Spinal cord (tissue), 10 donors: Measurements from ENCODE around the gene SPECC1. TPM values are rescaled to one million over a fixed set of nuclear protein-coding genes. Genes with fewer than 3 reads are reported as not detected.

ENCODE experiments used
- DNase-seq, 6 donors: peaks; one replicate each; pipeline versions ENCODE4 v3.0.0 to v3.0.0-alpha.2; 2013 to 2015; ENCODE audit warnings: low spot score in 6 of 6, low read depth in 4 of 6
- H3K27ac ChIP-seq: one replicate; pipeline ENCODE4 v1.5.1; 2013; ENCODE audit warnings: low read depth, low read length, control low read depth
- H3K27me3 ChIP-seq: one replicate; pipeline ENCODE4 v1.6.1; 2013; ENCODE audit warnings: low read length; ENCODE audit not compliant: control insufficient read depth, insufficient read depth
- H3K36me3 ChIP-seq: one replicate; pipeline ENCODE4 v1.6.1; 2013; ENCODE audit warnings: low read length; ENCODE audit not compliant: control insufficient read depth, insufficient read depth
- H3K4me1 ChIP-seq: one replicate; pipeline ENCODE4 v1.6.1; 2013; ENCODE audit warnings: low read length; ENCODE audit not compliant: control insufficient read depth, insufficient read depth
- H3K4me3 ChIP-seq: one replicate; pipeline ENCODE4 v1.5.1; 2013; ENCODE audit warnings: low read depth, low read length, control low read depth
- H3K9me3 ChIP-seq: one replicate; pipeline ENCODE4 v1.6.1; 2013; ENCODE audit warnings: low read length; ENCODE audit not compliant: control insufficient read depth, insufficient read depth
- WGBS: methylation state at CpG from one replicate; pipeline ENCODE4 v1.1.5; 2013; ENCODE audit warnings: missing lambda C conversion rate; ENCODE audit not compliant: insufficient coverage; 5-methylcytosine and 5-hydroxymethylcytosine counted together
- polyA plus RNA-seq, 2 donors: library from polyadenylated mRNA; unstranded; fragments of 120-200 nt; gene quantifications; one replicate each; pipeline ENCODE4 v1.2.1, GENCODE V29; 2013; ENCODE audit not compliant: insufficient read length in 2 of 2
- total RNA-seq, 2 donors: library from RNA; depleted of rRNA in 1 of 2; stranded (reverse); fragments of 120-200 nt in 1 of 2; fragments of >200 nt in 1 of 2; gene quantifications; one replicate each; pipeline versions ENCODE4 v1.2.3 to v1.2.4, GENCODE V29; 2013 to 2014
- donor health status: healthy.

Gene SPECC1
- total and polyA plus RNA-seq, 4 donors, result 45.6 to 52.1 (median 49.9) TPM

DNA sequence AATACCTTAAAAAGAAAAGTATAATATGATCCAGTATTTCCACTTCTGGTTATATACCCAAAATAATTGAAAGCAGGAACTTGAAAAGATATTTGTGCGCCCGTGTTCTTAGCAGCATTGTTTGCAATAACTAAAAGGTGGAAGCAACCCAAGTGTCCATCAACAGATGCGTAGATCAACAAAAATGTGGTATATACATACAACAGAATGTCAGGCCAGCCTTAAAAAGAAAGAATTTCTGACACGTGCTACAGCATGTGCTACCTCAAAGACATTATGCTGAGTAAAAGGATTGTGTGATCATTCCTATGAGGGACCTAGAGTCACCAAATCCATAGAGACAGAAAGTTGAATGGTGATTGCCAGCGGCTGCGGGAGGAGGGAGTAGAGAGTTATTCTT, 133.1 kb downstream of the SPECC1 start:
- H3K27ac ChIP-seq, result no peak overlapping the region
- H3K9me3 ChIP-seq, result no peaks in the 10 kb centered on the region
- H3K4me3 ChIP-seq, result no peak overlapping the region
- no peaks in the 10 kb centered on the region for H3K4me1 ChIP-seq
- no peaks in the 10 kb centered on the region for H3K27me3 ChIP-seq
- no peak for DNase-seq
- no peaks in the 10 kb centered on the region for H3K36me3 ChIP-seq
- no CpG with 5 or more reads among the region's 6 CpGs for WGBS

GRCh38 chr17:20143740-20144139, 134.6 kb downstream of the SPECC1 start:
- Histone ChIP-seq H3K27ac (no peak overlapping the region), H3K36me3 (no peaks in the 10 kb centered on the region), H3K4me3 (no peak overlapping the region), H3K4me1 (no peaks in the 10 kb centered on the region), H3K27me3 (no peaks in the 10 kb centered on the region), H3K9me3 (no peaks in the 10 kb centered on the region)
- no peak for DNase-seq
- WGBS, result 97% methylated on average over 4 of the region's 8 CpGs

DNA sequence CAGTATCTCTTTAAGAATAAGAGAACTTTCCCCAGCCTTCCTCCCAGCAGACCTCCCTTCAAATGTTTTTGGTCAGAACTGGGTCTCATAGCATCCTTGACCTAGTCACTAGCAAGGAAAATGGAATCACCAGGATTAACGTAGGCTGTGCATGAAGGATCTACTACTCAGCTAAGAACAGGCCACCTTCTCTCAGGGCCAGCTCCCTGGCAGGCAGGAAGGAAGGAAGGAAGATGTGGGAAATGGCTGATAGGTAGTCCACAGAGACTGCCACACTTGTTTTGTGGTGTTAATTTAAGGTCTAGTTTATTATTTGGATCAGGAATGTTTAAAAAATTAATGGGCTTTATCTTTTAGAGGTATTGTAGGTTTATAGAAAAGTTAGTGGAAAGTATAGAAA, 136.4 kb downstream of the SPECC1 start:
- Histone ChIP-seq H3K4me1 (no peaks in the 10 kb centered on the region), H3K9me3 (no peaks in the 10 kb centered on the region), H3K36me3 (no peaks in the 10 kb centered on the region), H3K4me3 (no peak overlapping the region), H3K27ac (no peak overlapping the region), H3K27me3 (no peaks in the 10 kb centered on the region)
- no peak for DNase-seq
- 100% methylated on average over 1 of the region's 1 CpG for WGBS

GRCh38 chr17:20149251-20149650, 140.1 kb downstream of the SPECC1 start:
- DNase-seq, result peak in 2 of 6 donors; percentile 20 to 51
- 43% methylated on average over 3 of the region's 4 CpGs for WGBS
- H3K4me1 ChIP-seq, result no peaks in the 10 kb centered on the region
- no peak overlapping the region for H3K4me3 ChIP-seq
- H3K9me3 ChIP-seq, result no peaks in the 10 kb centered on the region
- no peaks in the 10 kb centered on the region for H3K27me3 ChIP-seq
- H3K27ac ChIP-seq, result no peak overlapping the region
- no peaks in the 10 kb centered on the region for H3K36me3 ChIP-seq

- 85% methylated on average over 4 of the region's 5 CpGs for WGBS
- Histone ChIP-seq H3K27me3 (no peaks in the 10 kb centered on the region), H3K36me3 (no peaks in the 10 kb centered on the region), H3K4me1 (peaks cover 2% of the 10 kb centered on the region), H3K4me3 (no peak overlapping the region), H3K27ac (no peak overlapping the region), H3K9me3 (no peaks in the 10 kb centered on the region)
- no peak for DNase-seq
Observed at GRCh38 chr17:20151174-20151573, 142.0 kb downstream of the SPECC1 start.

DNA sequence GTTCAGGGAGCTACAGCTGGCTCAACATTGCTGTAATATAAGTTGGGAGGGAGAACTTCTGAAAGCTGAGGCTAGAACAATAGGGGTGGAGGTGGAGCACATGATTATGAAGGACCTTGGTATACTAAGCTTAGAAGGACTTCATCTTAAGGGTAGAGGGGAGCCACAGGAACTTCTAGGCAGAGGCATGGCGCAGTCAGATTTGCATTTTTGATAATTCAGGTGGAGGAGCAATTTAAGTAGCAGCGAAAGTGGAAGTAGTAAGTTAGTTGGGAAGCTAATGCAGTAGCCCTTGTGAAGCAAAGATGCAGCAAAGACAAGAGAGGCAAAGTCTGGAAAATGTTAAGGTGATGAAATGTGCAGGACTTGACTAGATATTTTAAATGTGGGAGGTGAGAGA, 144.1 kb downstream of the SPECC1 start:
- no peaks in the 10 kb centered on the region for H3K27me3 ChIP-seq
- DNase-seq, result no peak
- peaks cover 13% of the 10 kb centered on the region for H3K4me1 ChIP-seq
- 100% methylated on average over 2 of the region's 2 CpGs for WGBS
- no peaks in the 10 kb centered on the region for H3K36me3 ChIP-seq
- H3K4me3 ChIP-seq, result no peak overlapping the region
- H3K27ac ChIP-seq, result no peak overlapping the region
- H3K9me3 ChIP-seq, result no peaks in the 10 kb centered on the region

DNA sequence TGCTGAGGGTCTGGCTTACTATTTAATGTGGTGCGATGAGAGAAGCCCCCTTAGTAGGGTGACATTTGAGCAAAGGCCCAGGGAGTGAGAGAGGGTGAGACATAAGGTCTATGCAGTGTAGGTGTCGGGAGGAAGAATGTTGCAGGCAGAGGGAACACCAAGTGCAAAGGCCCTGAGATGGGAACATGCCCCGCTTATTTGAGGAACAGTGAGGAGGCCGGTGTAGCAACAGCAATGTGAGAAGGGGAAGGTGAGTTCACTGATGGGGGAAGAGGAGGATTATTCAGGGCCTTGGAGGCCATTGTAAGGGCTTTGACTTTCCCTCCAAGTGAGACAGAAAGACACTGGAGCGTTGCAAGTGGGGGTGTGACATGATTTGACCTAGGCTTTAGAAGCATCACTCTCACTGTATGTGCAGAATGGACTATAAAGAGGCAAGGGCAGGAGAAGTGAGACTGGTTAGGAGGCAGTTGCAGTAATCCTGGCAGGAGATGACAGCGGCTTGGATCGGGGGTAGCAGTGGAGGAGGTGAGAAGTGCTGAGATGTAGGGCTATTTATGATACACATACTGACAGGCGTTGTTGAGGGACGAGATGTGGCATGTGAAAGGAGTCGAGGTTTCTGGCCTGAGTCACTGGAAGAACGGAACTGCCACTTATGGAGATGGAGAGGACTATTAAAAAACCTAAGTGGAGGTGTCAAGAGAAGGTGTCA, 145.3 kb downstream of the SPECC1 start:
- DNase-seq, result no peak
- WGBS, result 95% methylated on average over 11 of the region's 11 CpGs
- Histone ChIP-seq H3K4me3 (no peak overlapping the region), H3K9me3 (no peaks in the 10 kb centered on the region), H3K27me3 (no peaks in the 10 kb centered on the region), H3K4me1 (peaks cover 25% of the 10 kb centered on the region), H3K36me3 (no peaks in the 10 kb centered on the region), H3K27ac (no peak overlapping the region)

- Histone ChIP-seq H3K4me3 (peak overlapping the region; percentile 60), H3K27me3 (no peaks in the 10 kb centered on the region), H3K4me1 (peaks cover 28% of the 10 kb centered on the region), H3K27ac (peak overlapping the region; percentile 33), H3K9me3 (no peaks in the 10 kb centered on the region), H3K36me3 (no peaks in the 10 kb centered on the region)
- WGBS, result 4% methylated on average over 57 of the region's 69 CpGs
- peak; percentile 82 to 99 (median 90) for DNase-seq
Observed at GRCh38 chr17:20155258-20156195, 146.4 kb downstream of the SPECC1 start.

DNA sequence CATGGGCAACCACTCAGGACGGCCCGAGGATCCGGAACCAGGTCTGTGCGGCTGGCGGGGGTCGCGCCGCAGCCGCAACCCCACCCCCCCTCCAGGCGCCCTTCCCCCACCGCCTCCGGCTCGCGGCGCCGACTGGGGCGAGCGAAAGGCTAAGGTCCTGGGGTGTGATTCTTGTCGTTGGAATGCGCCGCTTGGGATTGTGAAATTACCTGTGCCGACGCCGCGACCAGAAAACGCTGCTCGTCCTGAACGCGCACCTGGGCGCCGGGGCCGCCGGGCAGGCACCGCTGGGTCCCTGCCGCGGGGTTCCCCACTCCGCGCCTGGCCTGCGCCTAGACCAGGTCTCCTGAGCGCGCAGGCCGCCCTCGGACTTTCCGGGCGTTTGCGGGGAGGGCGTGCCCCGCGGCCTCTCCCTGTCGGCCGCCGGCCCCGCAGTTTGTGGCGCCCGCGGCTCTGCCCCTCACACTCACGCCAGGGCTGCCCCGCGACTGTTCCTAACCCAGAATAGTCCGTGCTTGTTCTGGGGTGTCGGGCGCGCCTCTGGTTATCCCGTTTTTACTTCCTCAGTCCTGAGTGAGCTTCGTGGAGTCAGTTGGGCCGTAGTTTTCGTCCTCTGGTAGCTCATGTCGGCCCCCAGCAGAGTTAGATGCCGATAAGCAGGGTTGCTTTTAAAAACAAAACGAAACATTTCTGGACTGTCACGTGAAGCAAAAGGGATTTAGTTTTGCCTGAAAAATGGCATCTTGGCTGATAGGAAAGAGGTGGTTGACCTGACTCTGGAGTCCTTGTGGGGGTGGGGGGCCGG, 147.2 kb downstream of the SPECC1 start:
- no peaks in the 10 kb centered on the region for H3K27me3 ChIP-seq
- DNase-seq, result peak in 3 of 6 donors; percentile 9 to 57 (median 54)
- peaks cover 28% of the 10 kb centered on the region for H3K4me1 ChIP-seq
- H3K27ac ChIP-seq, result peak overlapping the region; percentile 33
- no peaks in the 10 kb centered on the region for H3K9me3 ChIP-seq
- WGBS, result under 1% methylated on average over 55 of the region's 72 CpGs
- peak overlapping the region; percentile 60 for H3K4me3 ChIP-seq
- H3K36me3 ChIP-seq, result no peaks in the 10 kb centered on the region
